Mucosa of descending colon (tissue), 3 donors: Measurements from ENCODE around the gene ZBTB5. TPM values are rescaled to one million over a fixed set of nuclear protein-coding genes. Genes with fewer than 3 reads are reported as not detected.

ENCODE experiments used
- ATAC-seq: fragments of 200-7000 bp; cut with Tn5 transposase; one replicate; pipeline ENCODE4 v1.9.1; 2020; ENCODE audit warnings: mild to moderate bottlenecking, moderate library complexity
- DNase-seq, 3 donors: peaks; one replicate each; pipeline ENCODE4 v3.0.0-alpha.2; 2020
- H3K36me3 ChIP-seq: fragments of 200-600 bp; one replicate; pipeline ENCODE4 v1.8.0; 2021; ENCODE audit warnings: low read depth, mild to moderate bottlenecking
- H3K4me1 ChIP-seq: fragments of 200-600 bp; one replicate; pipeline ENCODE4 v1.8.0; 2021; ENCODE audit warnings: low read depth, mild to moderate bottlenecking
- H3K4me3 ChIP-seq: fragments of 200-600 bp; one replicate; pipeline ENCODE4 v1.8.0; 2021; ENCODE audit warnings: mild to moderate bottlenecking
- H3K9me3 ChIP-seq: fragments of 200-600 bp; one replicate; pipeline ENCODE4 v1.8.0; 2021; ENCODE audit warnings: mild to moderate bottlenecking
- intact Hi-C, 2 donors: fragments of 100-400 bp; cut with DNase I in 1 of 2; cut with micrococcal nuclease in 1 of 2; formaldehyde crosslinking; loops; one replicate each; pipeline versions ENCODE4 v1.11.0 to v1.11.1; 2022; cut with DNase I, micrococcal nuclease
- total RNA-seq, 3 donors: library from RNA; stranded (reverse); fragmentation: NEBNext Ultra II Directional in 2 of 3; extraction: Animal tissue kit (Norgen Biotek cat#: 25700) in 2 of 3; gene quantifications; one replicate each; pipeline versions ENCODE4 v1.2.1 to v1.2.4, GENCODE V29; 2021 to 2023
- TF ChIP-seq, protein P1 (sequence below): fragments of 200-600 bp; IDR thresholded peaks from one replicate; pipeline ENCODE4 v1.8.0; 2022; ENCODE audit warnings: antibody characterized with exemption, mild to moderate bottlenecking
- donor health status: DM: no; HTN: no; CAD: no; lungs with moderate emphysema.
- donor health status: DM: no; HTN: no; CAD: no.
- donor health status: DM: no; HTN: yes; CAD: no.

The ZBTB5 gene
- total RNA-seq, 3 donors from 2014 or later, result 7.8 to 11.9 (median 9.5) TPM

- TF ChIP-seq, protein P1, sequence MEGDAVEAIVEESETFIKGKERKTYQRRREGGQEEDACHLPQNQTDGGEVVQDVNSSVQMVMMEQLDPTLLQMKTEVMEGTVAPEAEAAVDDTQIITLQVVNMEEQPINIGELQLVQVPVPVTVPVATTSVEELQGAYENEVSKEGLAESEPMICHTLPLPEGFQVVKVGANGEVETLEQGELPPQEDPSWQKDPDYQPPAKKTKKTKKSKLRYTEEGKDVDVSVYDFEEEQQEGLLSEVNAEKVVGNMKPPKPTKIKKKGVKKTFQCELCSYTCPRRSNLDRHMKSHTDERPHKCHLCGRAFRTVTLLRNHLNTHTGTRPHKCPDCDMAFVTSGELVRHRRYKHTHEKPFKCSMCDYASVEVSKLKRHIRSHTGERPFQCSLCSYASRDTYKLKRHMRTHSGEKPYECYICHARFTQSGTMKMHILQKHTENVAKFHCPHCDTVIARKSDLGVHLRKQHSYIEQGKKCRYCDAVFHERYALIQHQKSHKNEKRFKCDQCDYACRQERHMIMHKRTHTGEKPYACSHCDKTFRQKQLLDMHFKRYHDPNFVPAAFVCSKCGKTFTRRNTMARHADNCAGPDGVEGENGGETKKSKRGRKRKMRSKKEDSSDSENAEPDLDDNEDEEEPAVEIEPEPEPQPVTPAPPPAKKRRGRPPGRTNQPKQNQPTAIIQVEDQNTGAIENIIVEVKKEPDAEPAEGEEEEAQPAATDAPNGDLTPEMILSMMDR, result no peak
- no peak for DNase-seq
- no peak for ATAC-seq
- H3K9me3 ChIP-seq, result no peaks in the 10 kb centered on the region
- peaks cover 3% of the 10 kb centered on the region for H3K36me3 ChIP-seq
- intact Hi-C loops, result no loop called here
- peaks cover 14% of the 10 kb centered on the region for H3K4me1 ChIP-seq
- H3K4me3 ChIP-seq, result no peak overlapping the region
These were observed 1.2 kb downstream of the ZBTB5 start for GRCh38 chr9:37464006-37464405.

DNA sequence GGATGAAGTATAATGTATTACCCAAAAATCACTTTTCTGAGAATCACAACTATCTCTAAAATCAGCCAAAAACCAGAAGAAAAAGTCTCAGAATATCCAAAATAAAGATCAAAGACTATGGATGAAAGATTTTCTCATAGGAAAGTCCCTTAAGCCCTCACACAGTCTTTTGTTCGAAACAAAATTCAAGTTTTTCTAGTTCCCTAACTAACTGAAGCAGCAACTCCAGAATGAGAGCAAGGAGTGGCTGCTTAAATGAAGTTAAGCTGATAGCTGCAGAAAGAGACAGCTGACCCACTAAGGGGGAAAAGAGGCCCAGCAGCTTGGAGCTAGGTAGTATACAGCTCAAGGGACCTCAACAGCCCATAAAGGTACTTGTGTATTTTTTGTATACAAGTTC is 8.4 kb downstream of the ZBTB5 start:
- ATAC-seq (no peak), DNase-seq (no peak)
- Histone ChIP-seq H3K4me3 (no peak overlapping the region), H3K4me1 (peaks cover 15% of the 10 kb centered on the region), H3K36me3 (no peaks in the 10 kb centered on the region), H3K9me3 (no peaks in the 10 kb centered on the region)
- intact Hi-C loops, result no loop called here
- TF ChIP-seq, protein P1, result no peak

- H3K36me3 ChIP-seq, result no peaks in the 10 kb centered on the region
- H3K4me3 ChIP-seq, result no peak overlapping the region
- H3K4me1 ChIP-seq, result peaks cover 15% of the 10 kb centered on the region
- ATAC-seq, result no peak
- H3K9me3 ChIP-seq, result no peaks in the 10 kb centered on the region
- TF ChIP-seq, protein P1, result no peak
- intact Hi-C loops, result no loop called here
- DNase-seq, result no peak
These were observed 9.2 kb downstream of the ZBTB5 start for GRCh38 chr9:37455884-37456647.

DNA sequence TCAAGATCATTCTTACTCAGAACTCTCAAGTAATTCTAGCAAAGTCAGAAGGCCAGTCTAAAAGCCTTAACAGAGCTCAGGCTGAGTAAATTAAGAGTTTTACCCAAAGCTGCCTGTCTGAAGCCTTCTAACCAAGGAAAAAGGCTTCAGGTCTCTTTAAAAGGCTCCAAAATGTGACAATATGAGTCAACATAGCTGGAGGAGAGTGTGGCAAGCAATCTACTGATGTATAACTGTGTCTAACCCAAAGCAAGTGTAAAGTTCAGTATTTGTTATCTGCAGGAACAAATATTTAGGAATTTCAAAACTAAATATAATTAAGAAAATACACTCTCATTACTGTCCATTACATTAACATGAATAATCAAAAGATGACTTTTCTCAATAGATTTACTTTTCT is 11.0 kb downstream of the ZBTB5 start:
- Histone ChIP-seq H3K4me3 (no peak overlapping the region), H3K36me3 (no peaks in the 10 kb centered on the region), H3K9me3 (no peaks in the 10 kb centered on the region), H3K4me1 (peaks cover 15% of the 10 kb centered on the region)
- TF ChIP-seq, protein P1, result no peak
- intact Hi-C loops, result no loop called here
- DNase-seq, result no peak
- no peak for ATAC-seq

- intact Hi-C loops, result no loop called here
- H3K4me3 ChIP-seq, result no peak overlapping the region
- TF ChIP-seq, protein P1, result no peak
- peaks cover 15% of the 10 kb centered on the region for H3K4me1 ChIP-seq
- DNase-seq, result peak in 1 of 3 donors; percentile 28
- peak; percentile 67 for ATAC-seq
- no peaks in the 10 kb centered on the region for H3K36me3 ChIP-seq
- H3K9me3 ChIP-seq, result no peaks in the 10 kb centered on the region
These were observed 11.4 kb downstream of the ZBTB5 start for GRCh38 chr9:37453827-37454226.
